AG09309 (cell line): ENCODE measurements around the gene APOC3.

Source experiments
- DNase-seq: peaks from one replicate; pipeline ENCODE4 v3.0.0-alpha.2; 2010; ENCODE audit warnings: low read depth
- H3K4me3 ChIP-seq: 2 replicates; pipeline ENCODE4 v1.5.1; 2011; ENCODE audit warnings: mild to moderate bottlenecking, low read depth, low read length, moderate library complexity; ENCODE audit not compliant: control insufficient read depth
- TF ChIP-seq, protein P1 (sequence below): IDR thresholded peaks from 2 replicates; pipeline ENCODE4 v1.5.1; 2011; ENCODE audit warnings: mild to moderate bottlenecking, low read depth, low read length, inconsistent platforms; ENCODE audit not compliant: insufficient read depth, control insufficient read depth; ENCODE audit errors: missing control alignments

APOC3 gene

DNA sequence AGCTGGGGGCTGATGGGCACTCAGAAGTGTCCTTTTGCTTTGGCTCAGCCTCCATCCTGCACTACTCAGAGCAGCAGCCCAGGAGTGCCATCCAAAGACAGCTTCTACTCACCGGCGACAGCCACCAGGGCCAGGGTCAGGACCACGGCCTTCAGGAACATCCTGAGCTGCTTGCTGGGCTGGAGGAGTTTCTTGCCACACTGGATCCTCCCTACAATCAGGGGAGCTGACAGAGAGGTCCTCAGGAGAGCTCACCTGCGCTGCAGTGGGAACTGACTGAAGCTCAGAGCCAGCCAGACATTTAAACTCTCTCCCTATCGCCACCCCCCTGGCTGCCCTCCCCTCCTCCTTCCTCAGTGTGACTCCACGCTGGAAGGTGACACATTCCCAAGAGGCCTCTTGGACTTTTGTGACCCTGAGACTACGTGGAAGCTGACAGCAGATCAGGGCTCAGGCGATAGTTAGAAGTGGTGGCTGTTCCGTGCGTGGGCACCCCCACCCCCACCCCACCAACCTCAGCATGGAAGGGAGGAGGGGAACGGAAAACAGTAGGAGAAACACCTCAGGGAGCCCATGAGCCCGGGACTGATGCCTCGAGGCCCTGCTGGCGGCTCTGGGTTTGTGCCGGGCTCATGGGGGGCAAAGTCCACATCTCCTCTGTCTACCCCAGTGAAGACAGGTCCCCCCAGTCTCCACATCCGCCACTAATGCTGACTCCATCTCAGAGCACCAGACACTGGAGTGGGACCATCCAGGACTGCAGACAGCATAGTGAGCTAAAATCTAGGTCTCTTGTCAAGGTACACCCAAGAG, 6.5 kb upstream of the APOC3 start, which contains the start of gene APOA4:
Gene APOA4, minus strand, starts transcription at position 274 of the 813 bp plus-strand sequence. Its CDS starts 113 bp downstream, at position 161.
- TF ChIP-seq, protein P1, sequence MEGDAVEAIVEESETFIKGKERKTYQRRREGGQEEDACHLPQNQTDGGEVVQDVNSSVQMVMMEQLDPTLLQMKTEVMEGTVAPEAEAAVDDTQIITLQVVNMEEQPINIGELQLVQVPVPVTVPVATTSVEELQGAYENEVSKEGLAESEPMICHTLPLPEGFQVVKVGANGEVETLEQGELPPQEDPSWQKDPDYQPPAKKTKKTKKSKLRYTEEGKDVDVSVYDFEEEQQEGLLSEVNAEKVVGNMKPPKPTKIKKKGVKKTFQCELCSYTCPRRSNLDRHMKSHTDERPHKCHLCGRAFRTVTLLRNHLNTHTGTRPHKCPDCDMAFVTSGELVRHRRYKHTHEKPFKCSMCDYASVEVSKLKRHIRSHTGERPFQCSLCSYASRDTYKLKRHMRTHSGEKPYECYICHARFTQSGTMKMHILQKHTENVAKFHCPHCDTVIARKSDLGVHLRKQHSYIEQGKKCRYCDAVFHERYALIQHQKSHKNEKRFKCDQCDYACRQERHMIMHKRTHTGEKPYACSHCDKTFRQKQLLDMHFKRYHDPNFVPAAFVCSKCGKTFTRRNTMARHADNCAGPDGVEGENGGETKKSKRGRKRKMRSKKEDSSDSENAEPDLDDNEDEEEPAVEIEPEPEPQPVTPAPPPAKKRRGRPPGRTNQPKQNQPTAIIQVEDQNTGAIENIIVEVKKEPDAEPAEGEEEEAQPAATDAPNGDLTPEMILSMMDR: no peak
- H3K4me3 ChIP-seq: no peak within 1 kb of the TSS
- no peak for DNase-seq

DNA sequence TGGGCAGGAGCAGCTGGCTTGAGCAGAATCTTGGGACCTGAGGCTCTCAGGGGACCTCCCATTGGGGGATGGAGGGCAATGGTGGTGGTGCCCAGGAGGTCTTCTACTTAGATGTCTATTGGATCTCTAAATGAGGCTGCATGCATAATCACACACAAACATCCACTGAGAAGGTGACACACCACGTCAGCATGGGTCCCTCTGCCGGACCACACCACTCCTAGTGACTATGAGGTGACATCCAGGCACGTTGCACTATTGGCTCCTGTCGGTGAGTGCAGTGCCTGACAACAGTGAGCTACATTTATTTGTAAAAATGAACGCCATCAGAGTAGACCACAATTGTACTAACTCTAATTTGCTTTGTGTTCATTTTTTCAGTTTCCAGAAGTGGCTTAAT, 4.3 kb upstream of the APOC3 start:
- TF ChIP-seq, protein P1: no peak
- no peak for DNase-seq
- H3K4me3 ChIP-seq: no peak overlapping the region

DNA sequence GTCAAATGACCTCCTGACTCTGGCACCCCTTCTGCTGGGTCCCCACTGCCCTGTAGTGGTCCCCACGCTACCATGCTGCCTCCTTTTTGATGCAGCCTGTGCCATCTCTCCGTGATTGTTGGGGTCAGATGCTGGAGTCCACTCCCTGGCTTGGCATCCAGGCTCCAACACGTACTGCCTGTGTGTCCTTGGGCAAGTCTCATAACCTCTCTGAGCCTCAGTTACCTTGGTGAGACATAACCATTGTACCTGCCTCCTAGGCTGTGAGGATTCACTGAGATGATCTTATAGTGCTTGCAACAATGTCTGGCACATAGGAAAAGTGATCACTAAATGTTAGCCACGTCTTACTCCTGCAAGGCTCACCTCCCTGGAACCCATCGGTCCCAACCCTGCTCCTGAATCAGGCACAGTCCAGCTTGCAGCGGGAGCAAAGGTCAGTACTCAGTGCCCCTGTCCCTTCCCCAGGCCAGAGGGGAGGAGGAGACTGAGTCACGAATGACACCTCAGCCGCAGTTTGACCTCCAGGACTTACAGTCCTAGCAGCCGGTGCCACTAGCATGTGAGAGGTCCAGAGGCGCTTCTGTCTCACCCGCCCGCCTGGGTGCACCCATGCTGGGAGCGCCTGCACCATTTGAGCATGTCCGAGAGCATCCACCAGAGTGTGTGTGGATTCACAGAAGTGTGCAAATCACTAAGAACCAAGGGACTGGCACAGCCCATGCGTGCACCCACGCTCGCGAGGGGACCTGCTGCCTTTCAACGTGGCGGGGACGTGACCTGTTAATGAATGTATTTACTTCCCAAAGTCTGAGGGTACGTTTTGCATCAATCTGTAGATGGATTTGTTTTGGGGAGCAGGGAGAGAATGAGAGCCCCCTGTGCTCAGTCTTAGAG, 3.6 kb upstream of the APOC3 start:
- TF ChIP-seq, protein P1: no peak
- H3K4me3 ChIP-seq: no peak overlapping the region
- no peak for DNase-seq

DNA sequence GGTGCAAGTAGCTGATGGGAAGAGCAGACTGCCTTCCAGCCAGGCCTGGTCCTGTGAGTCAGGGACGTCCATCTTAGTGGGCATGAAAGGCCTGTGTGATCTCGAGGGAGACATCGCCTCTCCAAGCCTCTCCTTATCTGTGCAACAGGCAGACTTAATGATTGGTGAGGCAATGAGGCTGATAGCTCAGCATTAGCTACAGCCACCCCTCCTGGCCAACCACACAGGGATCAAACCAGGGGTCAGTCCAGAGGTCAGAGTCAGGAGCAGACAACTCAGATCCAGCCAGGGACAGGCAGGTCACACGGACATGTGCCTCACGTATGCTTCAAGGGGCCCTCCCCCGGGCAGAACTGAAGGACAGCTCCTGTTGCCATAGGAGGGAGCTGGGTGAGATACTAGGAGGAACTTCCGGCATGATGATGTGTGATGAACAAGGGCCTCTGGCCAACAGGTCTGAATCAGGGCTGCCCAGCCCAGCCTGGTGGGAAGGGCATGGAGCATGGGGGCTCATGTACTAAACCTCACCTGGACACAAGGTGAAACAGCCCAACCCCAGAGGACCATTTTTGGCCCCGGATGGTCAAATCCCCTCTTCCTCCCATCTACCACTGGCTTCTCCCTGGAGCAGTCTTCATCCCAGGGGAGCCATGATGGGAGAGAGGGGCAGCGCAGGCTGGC, 2.8 kb upstream of the APOC3 start:
- TF ChIP-seq, protein P1: no peak
- no peak overlapping the region for H3K4me3 ChIP-seq
- DNase-seq: no peak

DNA sequence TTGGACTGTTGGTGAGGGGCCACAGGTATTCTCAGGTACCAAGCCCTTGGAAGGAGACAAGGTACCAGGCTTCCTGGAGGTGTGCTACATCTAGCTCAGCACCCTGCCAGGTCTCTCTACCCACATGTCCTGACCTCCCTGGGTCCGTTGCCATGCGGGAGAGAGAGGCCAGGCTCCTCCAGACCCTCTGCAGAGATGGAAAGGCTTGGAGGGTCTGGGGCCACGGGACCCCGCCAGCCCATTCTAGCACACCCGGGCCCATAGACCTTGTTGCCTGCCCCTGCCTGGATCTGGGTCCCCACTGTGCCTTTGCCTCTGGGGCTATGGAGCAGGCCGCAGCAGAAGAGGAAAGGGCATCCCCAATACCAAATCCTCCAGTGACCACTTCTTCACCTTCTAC, 2.2 kb upstream of the APOC3 start:
- no peak for DNase-seq
- H3K4me3 ChIP-seq: no peak overlapping the region
- TF ChIP-seq, protein P1: no peak
